ENCODE measurements around the gene RAPGEF4.

Gene RAPGEF4

GRCh38 chr2:172823261-172823850 lies 87.7 kb downstream of the RAPGEF4 start:
- no peak for DNase-seq (ENCODE audit: low read depth in 2 of 2)

- no peak for DNase-seq (ENCODE audit: low read depth in 2 of 2)
Observed at GRCh38 chr2:172826522-172826921, 90.9 kb downstream of the RAPGEF4 start.

GRCh38 chr2:172829229-172829628 lies 93.6 kb downstream of the RAPGEF4 start:
- no peak for DNase-seq (ENCODE audit: low read depth in 2 of 2)

- no peak for DNase-seq (ENCODE audit: low read depth in 2 of 2)
Observed at GRCh38 chr2:172830482-172830881, 94.8 kb downstream of the RAPGEF4 start.

DNA sequence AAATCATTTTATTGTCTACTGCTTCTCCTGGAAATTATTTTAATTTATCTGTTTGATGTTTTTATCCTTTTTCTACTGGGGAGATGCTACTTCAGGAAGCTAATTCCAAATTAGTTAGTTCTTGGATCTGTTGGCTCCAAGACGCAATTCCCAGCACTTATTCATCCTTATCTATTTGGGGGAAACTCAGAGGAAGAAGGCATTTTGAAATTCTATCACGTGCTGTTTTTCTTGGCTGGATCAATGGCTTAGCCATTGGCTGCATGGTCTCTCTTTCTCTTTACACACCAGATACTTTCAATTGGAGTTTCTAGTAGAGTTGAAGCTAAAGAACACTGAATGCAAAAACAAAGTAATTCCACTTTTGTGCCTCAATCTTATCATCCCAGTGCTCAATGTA lies 98.3 kb downstream of the RAPGEF4 start:
- no peak for DNase-seq (ENCODE audit: low read depth in 2 of 2)

DNA sequence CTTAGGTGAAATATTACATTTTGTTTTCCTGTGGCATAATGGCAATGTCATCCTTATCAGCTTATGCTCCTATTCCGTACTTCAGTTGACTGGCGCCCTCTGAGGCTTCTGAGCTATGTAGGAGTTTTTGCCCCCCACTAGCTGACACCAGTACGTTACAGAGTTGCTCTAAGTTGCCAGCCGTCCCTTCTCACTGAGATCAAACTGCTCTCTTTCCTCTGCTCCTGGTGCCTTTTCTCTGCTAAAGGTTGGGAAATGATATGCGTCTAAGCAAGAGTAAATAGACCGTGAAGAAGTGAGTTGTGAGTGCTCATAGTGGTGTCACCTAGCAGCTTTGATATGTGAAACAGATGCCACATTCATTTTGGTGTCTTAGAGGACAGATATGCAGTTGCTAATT lies 99.2 kb downstream of the RAPGEF4 start:
- no peak for DNase-seq (ENCODE audit: low read depth in 2 of 2)

DNA sequence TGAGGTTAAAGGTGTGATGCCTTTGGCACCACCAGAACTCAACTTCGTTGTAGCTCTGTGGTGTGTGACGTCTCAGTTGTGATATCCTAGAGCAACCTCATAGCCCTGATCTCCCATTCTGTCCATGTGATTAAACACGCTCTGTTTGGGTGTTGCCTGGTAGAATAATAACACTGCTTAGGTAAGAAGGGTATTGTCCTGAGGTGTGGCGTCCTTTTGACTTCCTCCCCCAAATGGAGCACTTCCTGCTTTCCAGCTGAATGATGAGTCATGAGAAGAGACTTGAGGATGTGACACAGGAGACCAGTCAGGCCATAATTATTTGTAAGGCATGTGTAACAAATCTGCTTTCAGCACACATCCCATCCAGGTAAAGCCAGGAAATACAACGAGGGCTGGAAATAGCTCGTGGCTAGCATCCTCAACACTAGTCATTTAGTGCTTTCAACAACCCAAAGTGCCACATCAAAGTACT lies 100.7 kb downstream of the RAPGEF4 start:
- no peak for DNase-seq (ENCODE audit: low read depth in 2 of 2)

GRCh38 chr2:172836827-172837226 lies 101.2 kb downstream of the RAPGEF4 start:
- DNase-seq (ENCODE audit: low read depth in 2 of 2), result no peak

DNA sequence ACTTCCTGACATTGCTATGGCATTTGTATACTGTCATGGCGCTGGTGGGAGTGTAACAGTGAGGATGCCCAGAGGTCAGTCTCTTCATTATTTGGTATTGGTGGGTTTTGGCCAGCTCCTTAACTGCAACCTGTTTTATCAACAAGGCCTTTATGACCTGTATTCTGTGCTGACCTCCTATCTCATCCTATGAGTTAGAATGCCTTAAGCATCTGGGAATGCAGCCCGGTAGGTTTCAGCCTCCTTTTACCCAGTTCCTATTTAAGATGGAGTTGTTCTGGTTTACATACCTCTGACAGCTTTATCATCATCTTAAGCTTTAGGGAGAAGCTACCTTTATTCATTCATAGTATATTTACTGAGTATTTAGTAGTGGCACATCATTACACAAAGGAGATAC lies 103.8 kb downstream of the RAPGEF4 start:
- DNase-seq (ENCODE audit: low read depth in 2 of 2), result no peak

DNA sequence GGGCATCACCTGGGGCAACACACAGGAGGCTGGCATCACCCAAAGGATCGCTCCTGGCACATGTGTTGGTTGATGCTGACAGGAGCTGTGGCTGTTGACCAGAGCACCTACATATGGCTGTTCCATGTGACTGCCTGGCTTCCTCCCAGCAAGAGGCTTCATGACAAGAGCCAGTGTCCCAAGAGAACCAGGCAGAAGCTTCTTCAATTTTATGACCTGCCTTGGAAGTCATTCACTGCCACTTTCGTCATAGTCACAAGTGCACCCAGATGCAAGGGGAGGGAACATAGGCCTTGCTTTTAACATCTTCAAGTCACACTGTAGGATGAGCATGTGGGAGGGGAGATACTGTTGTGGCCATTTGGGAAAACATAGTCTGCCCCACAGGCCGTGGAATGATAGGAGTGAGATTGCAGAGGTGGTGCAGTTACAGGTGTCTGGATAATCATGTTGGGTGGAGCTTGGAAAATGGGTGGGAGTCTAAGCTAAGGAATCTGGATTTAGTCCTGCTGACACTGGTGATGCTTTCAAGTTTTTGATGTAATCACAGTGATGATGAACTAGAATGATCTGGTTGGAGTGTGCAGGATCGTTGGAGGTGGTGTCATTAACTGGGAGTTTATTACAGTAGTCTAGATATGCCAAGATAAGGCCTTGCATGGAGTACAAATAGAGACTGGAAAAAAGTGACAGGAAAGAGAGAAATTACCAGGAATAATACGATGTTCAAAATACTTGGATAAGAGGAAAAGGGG lies 107.0 kb downstream of the RAPGEF4 start:
- DNase-seq (ENCODE audit: low read depth in 2 of 2), result no peak

DNA sequence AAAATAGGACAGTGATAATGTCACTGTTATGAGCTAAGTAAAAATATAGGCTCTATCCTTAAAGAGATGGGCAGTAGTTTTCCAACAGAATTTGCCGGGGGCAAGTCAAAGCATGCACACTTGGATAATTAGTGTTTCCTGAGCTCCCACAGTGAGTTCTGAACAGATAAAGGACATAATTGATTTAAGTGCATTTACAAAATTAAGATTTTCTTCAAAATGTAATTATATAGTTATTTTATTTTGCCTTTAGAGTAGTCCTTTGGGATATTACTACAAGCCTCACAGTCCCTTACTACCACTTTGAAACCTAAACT lies 107.6 kb downstream of the RAPGEF4 start:
- no peak for DNase-seq (ENCODE audit: low read depth in 2 of 2)

DNA sequence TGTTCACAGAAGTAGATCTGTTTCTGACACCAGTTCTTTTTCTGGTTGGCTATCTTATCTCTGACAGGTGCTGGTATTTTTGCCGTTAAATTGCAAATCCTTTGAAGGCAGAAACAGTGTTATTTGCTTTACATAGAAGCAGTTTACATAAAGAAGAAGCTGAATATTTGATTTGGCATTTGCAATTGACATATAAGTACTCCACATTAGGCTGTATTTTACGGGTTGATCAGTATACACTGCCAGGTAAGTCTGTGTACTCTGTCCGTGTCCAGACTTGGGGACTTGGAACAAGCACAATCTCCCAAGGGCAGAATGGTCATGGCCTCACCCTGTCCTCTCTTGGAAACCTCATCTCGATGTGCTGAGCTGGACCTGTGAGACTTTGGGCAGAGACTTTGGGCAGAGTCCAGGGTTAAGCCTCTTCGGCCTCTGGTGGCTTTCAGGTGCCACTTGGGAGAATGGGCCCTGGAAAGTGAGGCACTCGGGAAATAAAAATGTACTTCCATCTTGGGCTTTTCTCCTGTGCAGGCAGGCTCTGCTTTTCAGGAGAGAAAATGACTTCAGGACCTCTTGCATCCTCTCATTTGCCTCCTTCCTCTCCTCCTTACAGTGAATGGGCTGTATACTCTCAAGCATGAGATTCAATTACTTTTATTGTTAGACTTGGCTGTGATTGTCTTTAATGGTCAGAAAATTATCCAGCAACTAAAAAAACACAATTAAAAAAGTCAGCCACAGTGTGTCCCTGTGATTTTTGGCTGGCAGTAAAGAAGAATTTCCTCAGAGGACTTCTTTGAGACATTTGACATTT lies 108.5 kb downstream of the RAPGEF4 start:
- DNase-seq (ENCODE audit: low read depth in 2 of 2), result no peak

GRCh38 chr2:172845028-172845630 lies 109.5 kb downstream of the RAPGEF4 start:
- no peak for DNase-seq (ENCODE audit: low read depth in 2 of 2)

DNA sequence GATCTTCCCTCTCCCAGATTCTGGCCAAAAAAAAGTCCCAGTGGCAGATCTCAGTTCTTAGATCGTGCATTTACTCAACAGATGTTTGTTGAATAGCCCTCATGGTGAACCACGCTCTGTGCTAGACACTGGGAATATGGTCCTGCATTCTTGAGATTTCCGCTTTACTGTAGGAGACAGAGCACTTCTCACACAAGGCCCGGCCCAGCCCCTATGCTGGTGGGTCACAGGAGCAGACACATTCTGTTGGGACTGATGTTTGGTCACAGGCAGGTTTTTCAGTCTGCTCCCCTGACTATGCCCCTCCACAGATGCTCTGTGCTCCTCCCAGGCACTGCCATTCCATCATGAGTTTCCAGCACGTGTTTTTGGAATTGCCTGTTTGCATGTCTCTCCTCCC lies 110.9 kb downstream of the RAPGEF4 start:
- no peak for DNase-seq (ENCODE audit: low read depth in 2 of 2)

DNA sequence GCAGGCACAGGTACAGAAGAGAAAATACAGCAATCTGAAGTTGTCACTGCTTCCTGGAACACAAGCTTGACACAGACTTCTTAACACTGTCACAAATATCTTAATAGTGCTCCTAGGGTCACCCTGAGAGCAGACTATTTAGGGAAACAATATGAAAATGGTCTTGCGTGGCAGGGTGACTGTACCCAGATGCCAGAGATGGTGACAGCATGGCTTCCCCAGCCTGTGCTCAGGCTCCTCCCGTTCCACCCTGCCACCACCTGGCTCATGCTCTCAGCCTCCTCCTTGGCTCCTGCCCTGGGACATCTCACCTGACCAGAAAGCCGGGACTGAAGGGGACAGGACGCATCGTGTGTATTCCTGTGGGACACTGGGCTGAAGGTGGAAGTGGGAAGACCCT lies 111.5 kb downstream of the RAPGEF4 start:
- DNase-seq (ENCODE audit: low read depth in 2 of 2), result no peak

DNA sequence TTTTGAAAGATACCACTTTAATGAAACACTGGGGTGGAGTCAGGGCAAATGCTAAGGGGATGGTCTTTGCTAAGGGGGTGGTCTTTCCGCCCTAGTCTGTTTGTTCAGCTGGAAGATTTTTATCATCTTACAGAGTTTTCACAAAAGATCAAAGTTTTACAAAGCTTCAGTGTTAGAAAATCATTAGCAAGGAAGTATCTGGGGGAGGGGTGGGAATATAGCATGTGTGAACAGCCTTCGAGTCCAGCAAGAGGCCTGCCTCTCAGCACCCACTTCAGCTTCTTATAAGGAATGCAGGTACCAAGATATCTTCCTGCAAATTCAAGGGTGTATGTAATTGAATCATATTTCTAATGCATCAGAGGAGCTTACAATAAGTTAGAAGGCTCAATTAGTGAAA lies 112.9 kb downstream of the RAPGEF4 start:
- no peak for DNase-seq (ENCODE audit: low read depth in 2 of 2)

DNA sequence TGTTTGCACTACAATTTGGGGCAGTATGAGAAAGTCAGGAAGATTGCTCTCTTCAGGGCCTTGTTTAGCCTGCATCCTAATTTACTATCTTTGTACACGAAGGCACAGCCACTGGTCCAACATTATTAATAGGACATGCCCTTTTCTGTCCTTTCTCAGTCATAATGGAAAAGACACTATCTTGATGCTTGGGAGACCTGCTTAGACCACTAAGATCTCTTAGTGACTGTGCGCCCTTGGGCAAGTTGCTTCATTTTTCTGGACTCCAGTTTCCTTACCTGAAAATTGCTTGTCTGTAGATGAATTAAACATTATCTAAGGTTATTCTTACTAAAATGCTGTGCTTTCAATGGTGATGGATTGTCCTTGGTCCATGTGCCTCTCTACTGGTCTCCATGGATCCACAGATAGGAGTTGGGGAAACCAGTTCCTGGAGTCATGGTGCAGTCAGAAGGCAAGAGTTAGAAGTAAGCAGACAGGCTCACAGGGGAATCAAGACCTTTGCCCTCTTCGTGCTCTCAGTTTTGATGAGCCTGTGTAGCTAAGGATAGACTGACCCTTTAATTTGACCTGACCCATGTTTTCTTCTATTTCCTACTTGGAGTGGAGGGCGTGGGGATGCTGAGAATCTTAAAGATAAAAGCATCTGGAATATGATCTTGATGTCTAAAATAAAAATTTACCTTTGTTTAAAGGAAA lies 114.0 kb downstream of the RAPGEF4 start:
- no peak for DNase-seq (ENCODE audit: low read depth in 2 of 2)

- no peak for DNase-seq (ENCODE audit: low read depth in 2 of 2)
Observed at GRCh38 chr2:172855588-172855987, 119.9 kb downstream of the RAPGEF4 start.

DNA sequence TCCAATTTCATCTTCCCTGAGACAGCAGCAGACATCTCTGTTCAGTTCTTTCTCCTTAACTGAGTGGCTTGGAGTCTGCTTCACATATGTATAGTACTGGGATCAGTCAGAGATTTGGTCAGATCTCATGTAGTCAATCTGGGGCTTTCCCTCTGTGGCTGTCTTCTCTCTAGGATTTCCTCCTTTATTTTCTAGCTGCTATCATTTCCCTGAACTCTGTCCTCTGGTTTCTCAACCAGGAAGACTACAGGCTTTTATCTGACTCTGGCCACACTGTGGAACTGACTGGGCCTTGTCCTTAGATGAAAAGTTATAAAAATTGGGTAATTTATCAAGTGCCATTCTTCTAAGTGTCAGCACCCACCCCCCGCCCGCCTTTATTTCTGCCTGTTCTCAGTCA lies 121.0 kb downstream of the RAPGEF4 start:
- no peak for DNase-seq (ENCODE audit: low read depth in 2 of 2)

DNA sequence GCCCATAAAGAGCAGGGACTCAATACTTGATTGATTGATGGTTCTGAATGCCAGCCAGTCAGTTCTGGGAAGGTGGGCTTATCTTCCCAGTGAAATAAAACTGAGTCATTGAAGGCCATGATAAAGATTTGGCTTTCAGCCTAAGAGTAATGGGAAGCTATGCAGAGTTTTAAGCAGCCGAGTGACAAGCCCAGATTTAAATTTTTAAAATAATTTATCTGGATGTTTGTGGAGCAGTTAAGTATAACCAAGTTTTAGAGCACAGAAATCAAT lies 122.8 kb downstream of the RAPGEF4 start:
- DNase-seq (ENCODE audit: low read depth in 2 of 2), result no peak

GRCh38 chr2:172859581-172860335 lies 124.1 kb downstream of the RAPGEF4 start:
- no peak for DNase-seq (ENCODE audit: low read depth in 2 of 2)

Data from stimulated activated CD8-positive, alpha-beta memory T cell treated with anti-CD3 and anti-CD28 coated beads, Interleukin-2, amount 100 ng/mL, for 48 hours (primary cell).